Gastroesophageal sphincter (tissue), 3 donors: Measurements from ENCODE around the gene BRIP1.

Source experiments
- CTCF ChIP-seq, 4 experiments: fragments of 200-600 bp in 2 of 4; fragments of 450-650 bp in 2 of 4; sonication (generic) in 1 of 4; IDR thresholded peaks; one replicate each; pipeline ENCODE4 v1.5.1; 2017 to 2019; ENCODE audit warnings: antibody characterized with exemption in 4 of 4, mild to moderate bottlenecking in 2 of 4, moderate library complexity in 2 of 4
- EP300 ChIP-seq: sonication (generic); formaldehyde crosslinking; IDR thresholded peaks from one replicate; pipeline ENCODE4 v1.6.1; 2017; ENCODE audit warnings: antibody characterized with exemption, mild to moderate bottlenecking
- POLR2A ChIP-seq, 2 donors: fragments of 450-650 bp; IDR thresholded peaks; one replicate each; pipeline ENCODE4 v1.6.1; 2017; ENCODE audit warnings: antibody characterized with exemption in 2 of 2, mild to moderate bottlenecking in 2 of 2, moderate library complexity in 1 of 2

- no peak for TF ChIP-seq CTCF (IDR thresholded peaks at IDR 0.05)
- TF ChIP-seq EP300, result no peak
- no peak for TF ChIP-seq POLR2A (IDR thresholded peaks at IDR 0.05)
These were observed 124.3 kb downstream of the BRIP1 start for GRCh38 chr17:61739002-61739401.
